Mucosa of rectum (tissue), 2 donors: ENCODE data around the gene AMPH.
"Not testable (repeated sequence)": the region's sequence is repeated elsewhere in the genome, so short reads cannot be mapped to it uniquely, and the experiment has no call there.

Experiments
- H3K27ac ChIP-seq, 2 donors: one replicate each; pipeline ENCODE4 v1.7.0; 2013; ENCODE audit warnings: inconsistent platforms in 2 of 2, low read depth in 2 of 2, low read length in 2 of 2
- H3K27me3 ChIP-seq, 2 donors: one replicate each; pipeline ENCODE4 v1.7.0; 2013; ENCODE audit warnings: low read length in 2 of 2; ENCODE audit not compliant: control insufficient read depth in 2 of 2, insufficient read depth in 2 of 2
- H3K36me3 ChIP-seq, 2 donors: one replicate each; pipeline ENCODE4 v1.7.0; 2013; ENCODE audit warnings: low read length in 2 of 2; ENCODE audit not compliant: control insufficient read depth in 2 of 2, insufficient read depth in 2 of 2
- H3K4me1 ChIP-seq, 2 donors: one replicate each; pipeline ENCODE4 v1.7.0; 2013; ENCODE audit warnings: low read length in 2 of 2, mild to moderate bottlenecking in 1 of 2; ENCODE audit not compliant: control insufficient read depth in 2 of 2, insufficient read depth in 2 of 2
- H3K4me3 ChIP-seq, 2 donors: one replicate each; pipeline ENCODE4 v1.7.0; 2013; ENCODE audit warnings: low read length in 2 of 2
- H3K9ac ChIP-seq, 2 donors: one replicate each; pipeline ENCODE4 v1.7.0; 2013; ENCODE audit warnings: low read length in 2 of 2, low read depth in 1 of 2, mild to moderate bottlenecking in 1 of 2
- H3K9me3 ChIP-seq, 2 donors: one replicate each; pipeline ENCODE4 v1.7.0; 2013; ENCODE audit warnings: low read length in 2 of 2; ENCODE audit not compliant: control insufficient read depth in 2 of 2
- donor health status: healthy.
- donor health status: Normal muscosa, but diverticular disease.

AMPH gene

GRCh38 chr7:38580485-38580884 lies 50.7 kb downstream of the AMPH start:
- Histone ChIP-seq H3K27ac (no peak overlapping the region), H3K9me3 (no peaks in the 10 kb centered on the region), H3K27me3 (no peaks in the 10 kb centered on the region), H3K36me3 (no peaks in the 10 kb centered on the region), H3K9ac (no peak overlapping the region), H3K4me3 (no peak overlapping the region), H3K4me1 (no peaks in the 10 kb centered on the region)

- Histone ChIP-seq H3K4me1 (no peaks in the 10 kb centered on the region), H3K4me3 (no peak overlapping the region), H3K9ac (no peak overlapping the region), H3K9me3 (no peaks in the 10 kb centered on the region), H3K27me3 (no peaks in the 10 kb centered on the region), H3K36me3 (no peaks in the 10 kb centered on the region), H3K27ac (no peak overlapping the region)
Measured at GRCh38 chr7:38574086-38574485, 57.1 kb downstream of the AMPH start.

DNA sequence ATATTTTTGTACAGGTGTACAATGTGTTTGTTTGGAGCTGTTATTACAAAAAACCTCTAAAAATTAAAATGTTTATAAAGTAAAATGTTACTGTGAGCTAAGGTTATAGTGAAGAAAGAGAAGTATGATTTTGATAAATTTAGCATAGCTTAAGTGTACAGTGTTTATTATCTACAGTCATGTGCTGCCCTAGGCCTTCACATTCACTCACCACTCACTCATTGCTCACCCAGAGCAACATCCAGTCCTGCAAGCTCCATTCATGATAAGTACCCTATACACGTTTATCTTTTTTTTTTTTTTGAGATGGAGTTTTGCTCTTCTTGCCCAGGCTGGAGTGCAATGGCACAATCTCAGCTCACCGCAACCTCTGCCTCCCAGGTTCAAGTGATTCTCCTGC lies 59.6 kb downstream of the AMPH start:
- H3K9ac ChIP-seq, H3K27me3 ChIP-seq, H3K4me3 ChIP-seq, H3K36me3 ChIP-seq, H3K9me3 ChIP-seq, H3K4me1 ChIP-seq, H3K27ac ChIP-seq: not testable (repeated sequence)

- Histone ChIP-seq H3K27ac (no peak overlapping the region), H3K9me3 (no peaks in the 10 kb centered on the region), H3K36me3 (no peaks in the 10 kb centered on the region), H3K4me1 (no peaks in the 10 kb centered on the region), H3K27me3 (no peaks in the 10 kb centered on the region), H3K4me3 (no peak overlapping the region), H3K9ac (no peak overlapping the region)
Measured at GRCh38 chr7:38568497-38568896, 62.7 kb downstream of the AMPH start.

GRCh38 chr7:38565289-38565688 lies 65.9 kb downstream of the AMPH start:
- Histone ChIP-seq H3K27ac (no peak overlapping the region), H3K4me3 (no peak overlapping the region), H3K9ac (no peak overlapping the region), H3K27me3 (no peaks in the 10 kb centered on the region), H3K9me3 (no peaks in the 10 kb centered on the region), H3K36me3 (no peaks in the 10 kb centered on the region), H3K4me1 (no peaks in the 10 kb centered on the region)

DNA sequence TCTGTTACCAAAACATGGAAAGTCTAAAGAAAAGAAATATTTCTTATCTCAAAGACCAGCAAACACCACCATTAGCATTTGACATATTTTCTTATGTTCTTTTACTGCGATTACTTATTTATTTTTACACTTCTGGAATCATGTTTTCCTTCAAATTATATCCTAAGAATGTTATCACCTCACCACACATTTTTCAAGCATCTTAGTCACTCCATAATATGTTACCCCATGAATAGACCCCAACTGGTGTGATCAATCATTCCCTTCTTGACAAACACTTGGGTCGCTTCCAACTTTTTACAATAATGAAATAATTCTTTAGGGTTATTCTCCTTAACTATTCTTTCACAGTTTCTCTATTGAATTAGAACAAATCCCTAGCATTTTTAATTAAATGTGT lies 67.4 kb downstream of the AMPH start:
- Histone ChIP-seq H3K9ac (no peak overlapping the region), H3K27me3 (no peaks in the 10 kb centered on the region), H3K4me3 (no peak overlapping the region), H3K36me3 (no peaks in the 10 kb centered on the region), H3K9me3 (no peaks in the 10 kb centered on the region), H3K27ac (no peak overlapping the region), H3K4me1 (no peaks in the 10 kb centered on the region)

DNA sequence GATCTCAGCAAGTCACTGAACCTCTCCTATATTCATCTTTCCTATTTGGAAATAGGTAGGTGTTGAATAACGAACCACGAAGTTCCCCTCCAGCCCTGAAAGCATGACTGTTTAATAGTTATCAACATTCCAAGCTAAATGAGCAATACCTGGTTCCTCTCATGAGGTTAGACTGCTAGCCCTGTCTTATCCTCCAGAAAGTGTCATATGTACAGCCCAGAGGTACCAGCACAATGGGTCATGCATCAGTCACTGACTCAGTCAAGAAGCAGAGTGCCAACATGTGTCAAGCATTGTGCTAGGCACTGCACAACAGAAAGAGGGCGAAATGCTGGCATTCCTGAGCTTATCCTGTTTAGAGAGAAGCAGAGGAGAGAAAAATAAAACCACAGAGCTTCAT lies 70.0 kb downstream of the AMPH start:
- Histone ChIP-seq H3K27me3 (no peaks in the 10 kb centered on the region), H3K9ac (no peak overlapping the region), H3K9me3 (no peaks in the 10 kb centered on the region), H3K4me1 (no peaks in the 10 kb centered on the region), H3K27ac (no peak overlapping the region), H3K4me3 (no peak overlapping the region), H3K36me3 (no peaks in the 10 kb centered on the region)

DNA sequence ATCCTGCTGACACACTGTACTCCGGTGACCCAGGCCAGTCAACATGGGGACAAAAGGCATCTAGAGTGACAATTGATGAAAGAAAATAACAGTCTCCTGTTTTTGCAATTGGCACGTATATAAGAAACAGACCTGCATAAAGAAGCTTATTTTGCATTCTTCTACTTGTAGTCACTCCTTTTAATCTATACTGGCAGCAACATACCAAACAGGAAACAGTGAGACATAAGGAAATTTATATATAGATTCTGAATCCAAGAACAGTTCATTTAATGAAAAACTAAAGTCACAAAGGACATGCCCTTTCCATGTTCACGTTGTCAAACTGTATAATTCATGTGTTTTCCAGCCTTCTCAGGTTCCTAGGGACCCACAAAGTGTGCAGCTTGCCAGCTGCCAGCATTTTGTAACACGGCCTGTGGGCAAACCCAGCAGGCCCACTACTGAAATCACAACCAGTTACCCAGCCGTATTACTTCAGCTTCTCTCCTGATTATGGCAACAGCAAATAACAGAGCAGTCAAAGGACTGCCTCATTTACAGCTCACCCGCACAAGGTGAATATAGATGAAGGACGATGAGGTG lies 72.3 kb downstream of the AMPH start:
- Histone ChIP-seq H3K4me1 (no peaks in the 10 kb centered on the region), H3K9ac (no peak overlapping the region), H3K9me3 (no peaks in the 10 kb centered on the region), H3K27me3 (no peaks in the 10 kb centered on the region), H3K27ac (no peak overlapping the region), H3K36me3 (no peaks in the 10 kb centered on the region), H3K4me3 (no peak overlapping the region)

GRCh38 chr7:38554586-38554985 lies 76.6 kb downstream of the AMPH start:
- Histone ChIP-seq H3K4me3 (no peak overlapping the region), H3K4me1 (no peaks in the 10 kb centered on the region), H3K27ac (no peak overlapping the region), H3K27me3 (no peaks in the 10 kb centered on the region), H3K9me3 (no peaks in the 10 kb centered on the region), H3K36me3 (no peaks in the 10 kb centered on the region), H3K9ac (no peak overlapping the region)

DNA sequence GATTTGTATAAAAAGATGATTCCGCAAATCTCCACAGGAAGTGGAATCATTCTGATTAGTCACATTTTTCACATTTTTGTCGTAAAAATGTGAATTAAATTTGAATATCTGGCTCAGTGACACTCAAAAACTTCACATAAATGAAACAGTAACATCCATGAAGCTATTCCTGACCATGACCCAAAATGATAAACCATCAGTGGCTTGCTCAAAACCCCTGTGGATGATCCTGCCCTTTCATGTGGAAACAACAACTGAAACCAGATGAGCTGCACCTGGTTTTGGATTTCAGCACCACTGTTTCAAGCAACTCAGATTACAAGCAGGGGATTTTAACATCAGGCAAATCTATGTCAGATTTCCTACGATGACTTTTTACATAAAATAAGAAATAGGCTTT lies 80.3 kb downstream of the AMPH start:
- H3K27me3 ChIP-seq: no peaks in the 10 kb centered on the region
- no peaks in the 10 kb centered on the region for H3K9me3 ChIP-seq
- H3K36me3 ChIP-seq: no peaks in the 10 kb centered on the region
- H3K9ac ChIP-seq: no peak overlapping the region
- H3K4me3 ChIP-seq: no peak overlapping the region
- H3K4me1 ChIP-seq: peaks cover 0 to 2% of the 10 kb centered on the region in 2 donors
- H3K27ac ChIP-seq: no peak overlapping the region

DNA sequence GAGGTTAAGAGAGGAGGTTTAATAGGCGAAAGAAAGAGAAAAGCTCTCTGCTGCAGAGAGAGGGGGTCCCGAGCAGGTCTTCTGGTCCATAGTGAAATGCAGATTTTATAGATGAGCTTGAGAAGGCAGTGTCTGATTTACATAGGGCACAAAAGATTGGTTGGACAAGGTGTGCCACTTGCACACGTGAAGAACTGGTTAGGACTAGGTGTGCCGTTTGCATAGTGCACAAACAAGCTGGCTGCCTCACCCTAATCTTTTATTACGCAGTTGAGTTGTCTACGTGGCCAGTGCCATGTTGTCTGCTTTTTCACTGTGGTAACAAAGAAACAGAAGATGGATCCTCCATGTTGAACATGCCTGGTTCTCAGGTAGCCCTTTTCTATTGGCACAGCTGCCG lies 82.6 kb downstream of the AMPH start:
- Histone ChIP-seq H3K4me3 (no peak overlapping the region), H3K27ac (no peak overlapping the region), H3K36me3 (no peaks in the 10 kb centered on the region), H3K9me3 (no peaks in the 10 kb centered on the region), H3K4me1 (peaks cover 0 to 2% of the 10 kb centered on the region in 2 donors), H3K9ac (no peak overlapping the region), H3K27me3 (no peaks in the 10 kb centered on the region)
